Measurements from ENCODE around the gene BCDIN3D. TPM values are rescaled to one million over a fixed set of nuclear protein-coding genes. Genes with fewer than 3 reads are reported as not detected.

Gene BCDIN3D
- total and polyA plus RNA-seq, 4 donors = 1.7 to 4.4 (median 2.1) TPM

DNA sequence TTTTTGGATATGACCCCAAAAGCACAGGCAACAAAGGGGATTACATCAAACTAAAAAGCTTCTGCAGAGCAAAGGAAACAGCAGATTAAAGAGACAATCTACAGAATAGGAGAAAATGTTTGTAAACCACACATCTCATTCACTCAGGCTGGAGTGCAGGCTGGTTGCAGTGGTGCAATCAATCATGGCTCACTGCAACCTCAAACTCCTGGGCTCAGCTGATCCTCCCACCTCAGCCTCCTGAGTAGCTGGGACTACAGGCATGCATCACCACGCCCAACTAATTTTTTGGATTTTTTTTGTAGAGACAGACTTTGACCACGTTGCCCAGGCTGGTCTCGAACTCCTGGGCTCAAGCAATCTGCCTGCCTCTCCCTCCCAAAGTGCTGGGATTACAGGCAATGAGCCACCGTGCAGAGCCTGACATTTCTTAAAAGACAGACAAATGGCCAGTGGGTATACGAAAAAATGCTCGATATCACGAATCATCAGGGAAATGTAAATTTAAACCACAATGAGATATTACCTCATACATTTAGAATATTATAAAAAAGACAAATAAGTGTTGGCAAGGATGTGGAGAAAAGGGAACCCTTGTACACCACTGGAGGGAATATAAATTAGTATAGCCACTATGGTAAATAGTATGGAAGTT lies 24.5 kb downstream of the BCDIN3D start:
- Histone ChIP-seq H3K27me3 (ENCODE audit: control insufficient read depth in 4 of 4, insufficient read depth in 4 of 4, low read length in 3 of 4) (no peaks in the 10 kb centered on the region), H3K9me3 (ENCODE audit: control insufficient read depth in 4 of 4, low read length in 3 of 4) (no peaks in the 10 kb centered on the region)
- 85% methylated on average over 7 of the region's 7 CpGs for WGBS

GRCh38 chr12:49813131-49813530 lies 29.8 kb downstream of the BCDIN3D start:
- no peaks in the 10 kb centered on the region for H3K4me1 ChIP-seq (ENCODE audit: control insufficient read depth in 4 of 4, insufficient read depth in 4 of 4, low read length in 3 of 4)
- no peak overlapping the region for H3K27ac ChIP-seq (ENCODE audit: low read depth in 1 of 2, low read length in 2 of 2)
- H3K9ac ChIP-seq (ENCODE audit: low read depth in 1 of 2, low read length in 2 of 2) = no peak overlapping the region
- WGBS = 88% methylated on average over 1 of the region's 1 CpG
- H3K9me3 ChIP-seq (ENCODE audit: control insufficient read depth in 4 of 4, low read length in 3 of 4) = no peaks in the 10 kb centered on the region
- H3K36me3 ChIP-seq (ENCODE audit: control insufficient read depth in 4 of 4, insufficient read depth in 3 of 4, low read depth in 1 of 4, low read length in 3 of 4) = no peaks in the 10 kb centered on the region
- no peaks in the 10 kb centered on the region for H3K27me3 ChIP-seq (ENCODE audit: control insufficient read depth in 4 of 4, insufficient read depth in 4 of 4, low read length in 3 of 4)
- no peak overlapping the region for H3K4me3 ChIP-seq (ENCODE audit: low read depth in 1 of 3, low read length in 3 of 3)
- no peak for DNase-seq (ENCODE audit: low spot score)
- no peak for TF ChIP-seq GABPA (IDR thresholded peaks at IDR 0.05 in 1 of 2, conservative IDR thresholded peaks at IDR 0.05 in 1 of 2)
- TF ChIP-seq HNF4G (IDR thresholded peaks at IDR 0.05) = no peak
- no peak for TF ChIP-seq YY1 (IDR thresholded peaks at IDR 0.05)
- TF ChIP-seq, protein P1, sequence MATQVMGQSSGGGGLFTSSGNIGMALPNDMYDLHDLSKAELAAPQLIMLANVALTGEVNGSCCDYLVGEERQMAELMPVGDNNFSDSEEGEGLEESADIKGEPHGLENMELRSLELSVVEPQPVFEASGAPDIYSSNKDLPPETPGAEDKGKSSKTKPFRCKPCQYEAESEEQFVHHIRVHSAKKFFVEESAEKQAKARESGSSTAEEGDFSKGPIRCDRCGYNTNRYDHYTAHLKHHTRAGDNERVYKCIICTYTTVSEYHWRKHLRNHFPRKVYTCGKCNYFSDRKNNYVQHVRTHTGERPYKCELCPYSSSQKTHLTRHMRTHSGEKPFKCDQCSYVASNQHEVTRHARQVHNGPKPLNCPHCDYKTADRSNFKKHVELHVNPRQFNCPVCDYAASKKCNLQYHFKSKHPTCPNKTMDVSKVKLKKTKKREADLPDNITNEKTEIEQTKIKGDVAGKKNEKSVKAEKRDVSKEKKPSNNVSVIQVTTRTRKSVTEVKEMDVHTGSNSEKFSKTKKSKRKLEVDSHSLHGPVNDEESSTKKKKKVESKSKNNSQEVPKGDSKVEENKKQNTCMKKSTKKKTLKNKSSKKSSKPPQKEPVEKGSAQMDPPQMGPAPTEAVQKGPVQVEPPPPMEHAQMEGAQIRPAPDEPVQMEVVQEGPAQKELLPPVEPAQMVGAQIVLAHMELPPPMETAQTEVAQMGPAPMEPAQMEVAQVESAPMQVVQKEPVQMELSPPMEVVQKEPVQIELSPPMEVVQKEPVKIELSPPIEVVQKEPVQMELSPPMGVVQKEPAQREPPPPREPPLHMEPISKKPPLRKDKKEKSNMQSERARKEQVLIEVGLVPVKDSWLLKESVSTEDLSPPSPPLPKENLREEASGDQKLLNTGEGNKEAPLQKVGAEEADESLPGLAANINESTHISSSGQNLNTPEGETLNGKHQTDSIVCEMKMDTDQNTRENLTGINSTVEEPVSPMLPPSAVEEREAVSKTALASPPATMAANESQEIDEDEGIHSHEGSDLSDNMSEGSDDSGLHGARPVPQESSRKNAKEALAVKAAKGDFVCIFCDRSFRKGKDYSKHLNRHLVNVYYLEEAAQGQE (IDR thresholded peaks at IDR 0.05) = no peak
- no peak for TF ChIP-seq RAD21 (IDR thresholded peaks at IDR 0.05)
- no peak for TF ChIP-seq TAF1 (conservative IDR thresholded peaks at IDR 0.05)
- no peak for TF ChIP-seq FOXA1 (IDR thresholded peaks at IDR 0.05)
- no peak for TF ChIP-seq EGR1 (IDR thresholded peaks at IDR 0.05; ENCODE audit: low read depth in 2 of 2)

More for the DNA sequence above, 24.5 kb downstream of the BCDIN3D start:
- no peak for TF ChIP-seq GABPA (IDR thresholded peaks at IDR 0.05 in 1 of 2, conservative IDR thresholded peaks at IDR 0.05 in 1 of 2)
- H3K9ac ChIP-seq (ENCODE audit: low read depth in 1 of 2, low read length in 2 of 2) = no peak overlapping the region
- DNase-seq (ENCODE audit: low spot score) = no peak
- H3K4me3 ChIP-seq (ENCODE audit: low read depth in 1 of 3, low read length in 3 of 3) = no peak overlapping the region
- no peak overlapping the region for H3K27ac ChIP-seq (ENCODE audit: low read depth in 1 of 2, low read length in 2 of 2)
- H3K4me1 ChIP-seq (ENCODE audit: control insufficient read depth in 4 of 4, insufficient read depth in 4 of 4, low read length in 3 of 4) = peaks cover 0 to 5% (median under 1%) of the 10 kb centered on the region in 4 donors
- no peaks in the 10 kb centered on the region for H3K36me3 ChIP-seq (ENCODE audit: control insufficient read depth in 4 of 4, insufficient read depth in 3 of 4, low read depth in 1 of 4, low read length in 3 of 4)

GRCh38 chr12:49811961-49812401 lies 30.9 kb downstream of the BCDIN3D start:
- no peak for DNase-seq (ENCODE audit: low spot score)
- H3K27ac ChIP-seq (ENCODE audit: low read depth in 1 of 2, low read length in 2 of 2) = no peak overlapping the region
- 86% methylated on average over 4 of the region's 4 CpGs for WGBS
- H3K9me3 ChIP-seq (ENCODE audit: control insufficient read depth in 4 of 4, low read length in 3 of 4) = no peaks in the 10 kb centered on the region
- H3K4me1 ChIP-seq (ENCODE audit: control insufficient read depth in 4 of 4, insufficient read depth in 4 of 4, low read length in 3 of 4) = no peaks in the 10 kb centered on the region
- no peak overlapping the region for H3K4me3 ChIP-seq (ENCODE audit: low read depth in 1 of 3, low read length in 3 of 3)
- no peaks in the 10 kb centered on the region for H3K27me3 ChIP-seq (ENCODE audit: control insufficient read depth in 4 of 4, insufficient read depth in 4 of 4, low read length in 3 of 4)
- TF ChIP-seq NR2F2 (IDR thresholded peaks at IDR 0.05) = no peak
- TF ChIP-seq GABPA (IDR thresholded peaks at IDR 0.05 in 1 of 2, conservative IDR thresholded peaks at IDR 0.05 in 1 of 2) = no peak
- no peak for TF ChIP-seq CTCF (IDR thresholded peaks at IDR 0.05; ENCODE audit: low read depth, low read length, missing input control)
- TF ChIP-seq RXRA (IDR thresholded peaks at IDR 0.05) = no peak
- no peak overlapping the region for H3K9ac ChIP-seq (ENCODE audit: low read depth in 1 of 2, low read length in 2 of 2)
- no peaks in the 10 kb centered on the region for H3K36me3 ChIP-seq (ENCODE audit: control insufficient read depth in 4 of 4, insufficient read depth in 3 of 4, low read depth in 1 of 4, low read length in 3 of 4)
